ENCODE data around the gene ZNF311.

DNA sequence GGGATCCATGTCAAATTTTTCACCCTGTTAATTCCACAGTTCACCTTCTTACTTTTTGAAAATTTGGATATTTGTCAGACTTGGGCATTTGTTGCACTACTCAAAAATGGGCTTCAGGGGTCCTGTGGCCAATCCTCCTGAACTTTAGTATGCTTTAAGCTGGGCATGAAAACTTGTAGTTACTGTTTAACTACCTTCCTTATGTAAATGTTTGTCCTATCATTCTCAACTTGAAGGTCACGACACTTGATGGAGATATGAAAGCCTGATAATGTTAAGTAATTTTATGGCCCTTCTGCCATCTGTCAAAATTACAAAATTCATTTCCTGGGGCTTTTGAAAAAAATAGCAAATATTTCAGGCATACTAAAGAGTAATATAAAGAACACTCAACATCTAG, 4.2 kb upstream of the ZNF311 start:
- TF ChIP-seq, protein P1, sequence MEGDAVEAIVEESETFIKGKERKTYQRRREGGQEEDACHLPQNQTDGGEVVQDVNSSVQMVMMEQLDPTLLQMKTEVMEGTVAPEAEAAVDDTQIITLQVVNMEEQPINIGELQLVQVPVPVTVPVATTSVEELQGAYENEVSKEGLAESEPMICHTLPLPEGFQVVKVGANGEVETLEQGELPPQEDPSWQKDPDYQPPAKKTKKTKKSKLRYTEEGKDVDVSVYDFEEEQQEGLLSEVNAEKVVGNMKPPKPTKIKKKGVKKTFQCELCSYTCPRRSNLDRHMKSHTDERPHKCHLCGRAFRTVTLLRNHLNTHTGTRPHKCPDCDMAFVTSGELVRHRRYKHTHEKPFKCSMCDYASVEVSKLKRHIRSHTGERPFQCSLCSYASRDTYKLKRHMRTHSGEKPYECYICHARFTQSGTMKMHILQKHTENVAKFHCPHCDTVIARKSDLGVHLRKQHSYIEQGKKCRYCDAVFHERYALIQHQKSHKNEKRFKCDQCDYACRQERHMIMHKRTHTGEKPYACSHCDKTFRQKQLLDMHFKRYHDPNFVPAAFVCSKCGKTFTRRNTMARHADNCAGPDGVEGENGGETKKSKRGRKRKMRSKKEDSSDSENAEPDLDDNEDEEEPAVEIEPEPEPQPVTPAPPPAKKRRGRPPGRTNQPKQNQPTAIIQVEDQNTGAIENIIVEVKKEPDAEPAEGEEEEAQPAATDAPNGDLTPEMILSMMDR (IDR thresholded peaks at IDR 0.05; ENCODE audit: low read depth, low read length): no peak
- TF ChIP-seq MYC (IDR thresholded peaks at IDR 0.05; ENCODE audit: low read depth, low read length) (no peak), POLR2A (IDR thresholded peaks at IDR 0.05; ENCODE audit: extremely low read depth, insufficient read length) (no peak)
- TF ChIP-seq, protein P2, sequence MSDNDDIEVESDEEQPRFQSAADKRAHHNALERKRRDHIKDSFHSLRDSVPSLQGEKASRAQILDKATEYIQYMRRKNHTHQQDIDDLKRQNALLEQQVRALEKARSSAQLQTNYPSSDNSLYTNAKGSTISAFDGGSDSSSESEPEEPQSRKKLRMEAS (IDR thresholded peaks at IDR 0.05; ENCODE audit: low read depth, low read length): no peak
